Tibial nerve (tissue), 3 donors: Measurements from ENCODE around the gene PHF23.

ENCODE experiments used
- CTCF ChIP-seq, 5 experiments: fragments of 200-600 bp in 3 of 5; fragments of 450-650 bp in 2 of 5; sonication (generic) in 3 of 5; IDR thresholded peaks; one replicate each; pipeline ENCODE4 v1.5.1; 2016 to 2019; ENCODE audit warnings: antibody characterized with exemption in 5 of 5, mild to moderate bottlenecking in 3 of 5, moderate library complexity in 2 of 5
- POLR2A ChIP-seq, 2 donors: fragments of 450-650 bp; IDR thresholded peaks; one replicate each; pipeline ENCODE4 v1.6.1; 2017; ENCODE audit warnings: antibody characterized with exemption in 2 of 2, mild to moderate bottlenecking in 2 of 2, moderate library complexity in 2 of 2

- TF ChIP-seq CTCF (IDR thresholded peaks at IDR 0.05) (no peak), POLR2A (IDR thresholded peaks at IDR 0.05) (no peak)
Observed at GRCh38 chr17:7241090-7241733, 2.0 kb upstream of the PHF23 start.
